ENCODE data around the gene THADA. TPM values are rescaled to one million over a fixed set of nuclear protein-coding genes. Genes with fewer than 3 reads are reported as not detected.
A peak's percentile ranks its signal among the peaks of the same experiment; 100 is the strongest.

The THADA gene
- total and polyA plus RNA-seq, 2 donors (not counting 1 experiment from before 2014, with no cell fraction given), result 9.2 to 36.2 TPM

DNA sequence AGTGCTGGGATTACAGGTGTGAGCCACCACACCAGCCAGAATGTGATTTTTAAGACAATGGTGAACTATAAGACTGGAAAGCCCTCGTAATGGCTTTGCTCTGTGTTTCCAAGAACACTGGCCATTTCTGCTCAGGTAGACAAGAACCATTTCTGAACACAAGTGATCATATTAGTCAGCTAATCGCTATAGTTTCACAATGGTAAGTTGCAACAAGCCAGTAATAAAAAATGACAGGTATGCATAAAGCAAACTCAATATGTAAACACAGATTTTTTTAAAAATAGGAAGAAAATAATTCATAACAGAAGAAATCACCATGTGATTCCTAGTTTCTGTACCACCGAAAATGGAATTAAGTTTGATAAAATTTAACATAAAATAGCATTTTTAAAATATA, 166.5 kb downstream of the THADA start:
- peaks cover 4% of the 10 kb centered on the region for H3K4me1 ChIP-seq (ENCODE audit: control insufficient read depth, extremely low read depth, insufficient read depth, low read length)
- no peaks in the 10 kb centered on the region for H3K27me3 ChIP-seq (ENCODE audit: control insufficient read depth, insufficient read depth, low read length)
- no peak overlapping the region for H3K9ac ChIP-seq (ENCODE audit: insufficient read depth, low read length)
- H3K9me3 ChIP-seq (ENCODE audit: control insufficient read depth, insufficient read depth, low read depth, low read length), result no peaks in the 10 kb centered on the region
- no peaks in the 10 kb centered on the region for H3K79me2 ChIP-seq (ENCODE audit: control insufficient read depth, insufficient read depth, low read length)
- TF ChIP-seq, protein P1, sequence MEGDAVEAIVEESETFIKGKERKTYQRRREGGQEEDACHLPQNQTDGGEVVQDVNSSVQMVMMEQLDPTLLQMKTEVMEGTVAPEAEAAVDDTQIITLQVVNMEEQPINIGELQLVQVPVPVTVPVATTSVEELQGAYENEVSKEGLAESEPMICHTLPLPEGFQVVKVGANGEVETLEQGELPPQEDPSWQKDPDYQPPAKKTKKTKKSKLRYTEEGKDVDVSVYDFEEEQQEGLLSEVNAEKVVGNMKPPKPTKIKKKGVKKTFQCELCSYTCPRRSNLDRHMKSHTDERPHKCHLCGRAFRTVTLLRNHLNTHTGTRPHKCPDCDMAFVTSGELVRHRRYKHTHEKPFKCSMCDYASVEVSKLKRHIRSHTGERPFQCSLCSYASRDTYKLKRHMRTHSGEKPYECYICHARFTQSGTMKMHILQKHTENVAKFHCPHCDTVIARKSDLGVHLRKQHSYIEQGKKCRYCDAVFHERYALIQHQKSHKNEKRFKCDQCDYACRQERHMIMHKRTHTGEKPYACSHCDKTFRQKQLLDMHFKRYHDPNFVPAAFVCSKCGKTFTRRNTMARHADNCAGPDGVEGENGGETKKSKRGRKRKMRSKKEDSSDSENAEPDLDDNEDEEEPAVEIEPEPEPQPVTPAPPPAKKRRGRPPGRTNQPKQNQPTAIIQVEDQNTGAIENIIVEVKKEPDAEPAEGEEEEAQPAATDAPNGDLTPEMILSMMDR (conservative IDR thresholded peaks at IDR 0.05 in 1 of 2, IDR thresholded peaks at IDR 0.05 in 1 of 2; ENCODE audit: low read depth in 1 of 2, low read length in 2 of 2), result no peak
- no peak for TF ChIP-seq EZH2 (IDR thresholded peaks at IDR 0.05; ENCODE audit: low read length, missing control alignments)
- H3K4me3 ChIP-seq (replicated peaks in 1 of 4; ENCODE audit: control extremely low read depth in 1 of 4, insufficient read depth in 1 of 4, low read depth in 3 of 4, low read length in 4 of 4), result no peak overlapping the region
- H2AFZ ChIP-seq (ENCODE audit: low read length), result no peak overlapping the region
- H3K36me3 ChIP-seq (ENCODE audit: control insufficient read depth, insufficient read depth, low read length), result no peaks in the 10 kb centered on the region
- H3K27ac ChIP-seq (ENCODE audit: insufficient read depth, low read length), result no peak overlapping the region
- H4K20me1 ChIP-seq (ENCODE audit: control insufficient read depth, extremely low read depth, insufficient read depth, low read length), result no peaks in the 10 kb centered on the region
- DNase-seq (ENCODE audit: low read depth in 2 of 2), result no peak
- no peak overlapping the region for H3K4me2 ChIP-seq (ENCODE audit: extremely low read depth, insufficient read depth, low read length)

DNA sequence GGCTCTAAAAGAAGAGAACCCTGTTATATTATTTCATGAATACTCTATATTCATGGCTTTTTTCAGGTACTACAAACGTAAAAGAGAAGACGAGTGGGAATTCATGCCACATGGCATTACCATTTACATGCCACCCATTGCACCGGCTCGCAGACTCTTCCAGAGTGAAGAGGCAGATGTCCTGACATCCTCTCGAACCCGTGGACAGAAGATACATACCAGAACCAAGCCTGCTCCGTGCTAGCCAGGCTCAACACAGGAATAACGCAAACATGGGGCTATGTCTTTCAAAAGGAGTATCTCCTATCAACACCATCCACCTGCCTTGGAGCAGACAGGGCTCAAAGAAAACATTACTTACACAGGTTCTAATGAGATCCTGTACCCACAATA, 168.8 kb downstream of the THADA start:
- TF ChIP-seq, protein P1 (conservative IDR thresholded peaks at IDR 0.05 in 1 of 2, IDR thresholded peaks at IDR 0.05 in 1 of 2; ENCODE audit: low read depth in 1 of 2, low read length in 2 of 2), result no peak
- TF ChIP-seq EZH2 (IDR thresholded peaks at IDR 0.05; ENCODE audit: low read length, missing control alignments), result no peak
- H2AFZ ChIP-seq (ENCODE audit: low read length), result no peak overlapping the region
- no peaks in the 10 kb centered on the region for H3K27me3 ChIP-seq (ENCODE audit: control insufficient read depth, insufficient read depth, low read length)
- no peak overlapping the region for H3K27ac ChIP-seq (ENCODE audit: insufficient read depth, low read length)
- DNase-seq (ENCODE audit: low read depth in 2 of 2), result no peak
- H4K20me1 ChIP-seq (ENCODE audit: control insufficient read depth, extremely low read depth, insufficient read depth, low read length), result no peaks in the 10 kb centered on the region
- H3K4me3 ChIP-seq (replicated peaks in 1 of 4; ENCODE audit: control extremely low read depth in 1 of 4, insufficient read depth in 1 of 4, low read depth in 3 of 4, low read length in 4 of 4), result no peak overlapping the region
- H3K79me2 ChIP-seq (ENCODE audit: control insufficient read depth, insufficient read depth, low read length), result no peaks in the 10 kb centered on the region
- no peak overlapping the region for H3K9ac ChIP-seq (ENCODE audit: insufficient read depth, low read length)
- H3K4me2 ChIP-seq (ENCODE audit: extremely low read depth, insufficient read depth, low read length), result no peak overlapping the region
- H3K9me3 ChIP-seq (ENCODE audit: control insufficient read depth, insufficient read depth, low read depth, low read length), result no peaks in the 10 kb centered on the region
- H3K4me1 ChIP-seq (ENCODE audit: control insufficient read depth, extremely low read depth, insufficient read depth, low read length), result peaks cover 4% of the 10 kb centered on the region
- no peaks in the 10 kb centered on the region for H3K36me3 ChIP-seq (ENCODE audit: control insufficient read depth, insufficient read depth, low read length)

DNA sequence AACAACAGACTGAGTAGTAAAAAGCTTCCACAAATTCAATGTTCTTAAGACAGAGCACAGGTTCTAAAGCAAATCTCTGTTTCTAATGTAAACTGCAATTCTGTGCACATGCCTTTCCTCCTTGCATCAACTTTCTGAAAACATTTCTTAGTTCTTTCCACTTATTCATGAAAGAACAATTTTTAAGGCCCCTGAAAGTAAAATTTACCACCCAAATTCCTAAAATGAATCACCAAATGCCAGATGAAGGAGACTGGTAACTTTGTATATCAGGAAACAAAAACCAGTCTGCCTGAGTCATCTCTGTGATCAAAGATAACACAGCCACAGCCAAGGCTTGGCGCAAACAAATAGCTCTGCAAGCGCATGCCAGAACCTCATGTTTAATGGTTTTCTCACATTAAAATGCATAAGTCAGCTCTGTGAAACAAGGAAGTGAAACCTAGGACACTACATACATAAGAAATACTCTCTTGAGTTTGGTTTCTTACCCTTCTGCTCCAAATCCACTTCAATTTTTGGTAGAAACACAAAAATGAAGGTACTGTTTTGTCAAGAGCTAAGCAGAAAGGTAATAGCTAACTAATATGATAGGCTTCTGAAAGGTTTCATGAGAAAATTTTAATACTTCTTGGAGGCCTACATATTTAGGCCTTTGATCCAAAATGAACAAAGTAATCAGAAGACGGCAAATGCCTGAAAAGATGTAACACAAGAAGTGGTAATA, 169.4 kb downstream of the THADA start:
- Histone ChIP-seq H4K20me1 (ENCODE audit: control insufficient read depth, extremely low read depth, insufficient read depth, low read length) (no peaks in the 10 kb centered on the region), H3K36me3 (ENCODE audit: control insufficient read depth, insufficient read depth, low read length) (no peaks in the 10 kb centered on the region), H3K79me2 (ENCODE audit: control insufficient read depth, insufficient read depth, low read length) (no peaks in the 10 kb centered on the region), H3K9ac (ENCODE audit: insufficient read depth, low read length) (no peak overlapping the region), H3K27me3 (ENCODE audit: control insufficient read depth, insufficient read depth, low read length) (no peaks in the 10 kb centered on the region), H3K9me3 (ENCODE audit: control insufficient read depth, insufficient read depth, low read depth, low read length) (no peaks in the 10 kb centered on the region), H3K27ac (ENCODE audit: insufficient read depth, low read length) (no peak overlapping the region), H3K4me2 (ENCODE audit: extremely low read depth, insufficient read depth, low read length) (no peak overlapping the region), H3K4me1 (ENCODE audit: control insufficient read depth, extremely low read depth, insufficient read depth, low read length) (peaks cover 4% of the 10 kb centered on the region), H2AFZ (ENCODE audit: low read length) (no peak overlapping the region), H3K4me3 (replicated peaks in 1 of 4; ENCODE audit: control extremely low read depth in 1 of 4, insufficient read depth in 1 of 4, low read depth in 3 of 4, low read length in 4 of 4) (no peak overlapping the region)
- no peak for TF ChIP-seq EZH2 (IDR thresholded peaks at IDR 0.05; ENCODE audit: low read length, missing control alignments)
- TF ChIP-seq, protein P1 (conservative IDR thresholded peaks at IDR 0.05 in 1 of 2, IDR thresholded peaks at IDR 0.05 in 1 of 2; ENCODE audit: low read depth in 1 of 2, low read length in 2 of 2), result no peak
- peak; percentile 96 to 99 for DNase-seq (ENCODE audit: low read depth in 2 of 2)
